ENCODE measurements around the gene MPP7.

MPP7 gene

GRCh38 chr10:28253169-28253785 is 49.6 kb downstream of the MPP7 start:
- no peak for TF ChIP-seq CTCF (conservative IDR thresholded peaks at IDR 0.05; ENCODE audit: low read depth)
- peak overlapping the region; percentile 82 for H3K27ac ChIP-seq
- POLR2A ChIA-PET (ENCODE audit: low non-redundant PET): interaction anchor here (0.6 kb wide), 1 partner anchor 127 kb away, joined by 11 read pairs; no protein-coding TSS in a partner anchor
- no peak for DNase-seq (ENCODE audit: low spot score)
- CTCF ChIA-PET: interaction anchor here (0.7 kb wide), 1 partner anchor 127 kb away, joined by 3 read pairs; no protein-coding TSS in a partner anchor
